ENCODE measurements around the gene FHOD3. TPM values are rescaled to one million over a fixed set of nuclear protein-coding genes. Genes with fewer than 3 reads are reported as not detected.
A peak's percentile ranks its signal among the peaks of the same experiment; 100 is the strongest.

FHOD3 gene
- total RNA-seq, 1 donor from 2014 or later = 5.6 TPM

DNA sequence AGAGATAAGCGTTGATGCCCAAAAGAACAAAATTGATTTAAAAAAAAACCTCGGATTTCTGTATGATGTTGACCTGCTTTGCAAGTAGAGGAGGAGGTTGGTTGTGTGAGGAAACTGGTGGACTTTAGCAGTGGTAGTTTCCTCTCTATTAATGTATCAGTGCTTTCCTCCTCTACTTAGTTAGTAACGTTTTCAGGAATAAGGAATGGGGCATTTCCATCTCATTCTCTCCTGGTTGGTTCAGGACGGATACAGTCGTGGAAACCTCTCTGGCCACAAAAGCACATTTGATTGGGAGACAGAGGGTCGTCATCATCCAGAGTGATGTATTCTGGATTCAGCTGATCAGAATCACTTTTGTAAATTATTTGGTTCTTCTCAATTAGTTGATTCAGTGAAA, 1.5 kb downstream of the FHOD3 start:
- Histone ChIP-seq H3K27me3 (no peaks in the 10 kb centered on the region), H3K4me3 (no peak overlapping the region)
- no peak for TF ChIP-seq POLR2AphosphoS5 (IDR thresholded peaks at IDR 0.05; ENCODE audit: insufficient read depth in 1 of 2, low read depth in 1 of 2)
- TF ChIP-seq CTCF (IDR thresholded peaks at IDR 0.05) = no peak
- no peak for TF ChIP-seq POLR2A (IDR thresholded peaks at IDR 0.05)

DNA sequence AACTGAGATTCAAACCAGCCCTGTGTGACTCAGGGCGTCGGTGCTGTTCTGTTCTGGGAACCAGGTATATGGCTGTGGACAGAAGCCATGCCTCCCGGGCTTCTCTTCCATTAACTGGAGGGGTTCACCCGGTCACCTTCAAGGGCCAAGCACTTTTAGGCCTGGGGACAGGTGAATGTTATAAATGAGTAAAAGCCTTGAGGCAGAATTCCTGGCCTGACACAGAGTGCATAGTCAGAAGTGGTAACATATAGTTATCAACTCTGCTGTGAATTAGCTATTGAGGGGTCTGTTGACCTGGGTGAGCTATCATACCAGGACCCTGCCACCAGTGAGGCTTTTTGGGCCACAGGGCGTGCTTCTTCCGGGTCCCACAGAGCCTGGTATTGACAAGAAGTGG, 2.7 kb downstream of the FHOD3 start:
- peaks cover 18% of the 10 kb centered on the region for H3K4me1 ChIP-seq
- H3K4me3 ChIP-seq = no peak overlapping the region
- H3K9me3 ChIP-seq = no peaks in the 10 kb centered on the region
- no peaks in the 10 kb centered on the region for H3K27me3 ChIP-seq
- intact Hi-C loops (cut with DNase I) = no loop called here
- peak in 1 of 2 donors; percentile 64 for DNase-seq (ENCODE audit: extremely low spot score in 2 of 2)
- no peak overlapping the region for H3K27ac ChIP-seq
- no peaks in the 10 kb centered on the region for H3K36me3 ChIP-seq
- no peak for TF ChIP-seq POLR2AphosphoS5 (IDR thresholded peaks at IDR 0.05; ENCODE audit: insufficient read depth in 1 of 2, low read depth in 1 of 2)
- TF ChIP-seq POLR2A (IDR thresholded peaks at IDR 0.05) = no peak
- TF ChIP-seq CTCF (IDR thresholded peaks at IDR 0.05) = no peak

More for the DNA sequence above, 1.5 kb downstream of the FHOD3 start:
- no peaks in the 10 kb centered on the region for H3K36me3 ChIP-seq
- intact Hi-C loops (cut with DNase I) = loop anchor here (10.0 kb wide), 2 partner anchors 276 to 456 kb away; no protein-coding TSS in a partner anchor
- peaks cover 18% of the 10 kb centered on the region for H3K4me1 ChIP-seq
- H3K27ac ChIP-seq = no peak overlapping the region
- no peaks in the 10 kb centered on the region for H3K9me3 ChIP-seq
- DNase-seq (ENCODE audit: extremely low spot score in 2 of 2) = peak in 1 of 2 donors; percentile 16

DNA sequence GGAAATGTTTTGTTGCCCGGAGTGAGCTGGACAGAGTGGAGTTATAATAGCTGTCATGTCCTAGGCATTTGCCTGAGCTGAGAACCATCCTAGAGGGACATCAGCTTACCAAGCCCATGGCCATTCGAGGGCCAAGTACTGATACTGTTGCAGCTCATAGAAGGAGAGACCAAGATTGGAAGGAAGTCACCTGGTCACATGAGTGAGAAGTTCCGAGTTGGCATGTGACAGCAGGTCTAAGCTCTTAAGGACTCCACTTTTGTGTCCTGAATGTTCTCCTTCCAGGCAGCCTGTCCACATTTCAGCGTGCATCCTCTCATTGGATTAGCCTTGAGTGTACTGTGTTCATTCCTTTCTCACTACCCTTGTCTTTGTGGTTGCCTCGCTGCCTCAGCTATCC, 4.4 kb downstream of the FHOD3 start:
- Histone ChIP-seq H3K36me3 (no peaks in the 10 kb centered on the region), H3K27ac (no peak overlapping the region), H3K9me3 (no peaks in the 10 kb centered on the region), H3K4me1 (peaks cover 14% of the 10 kb centered on the region), H3K27me3 (no peaks in the 10 kb centered on the region), H3K4me3 (no peak overlapping the region)
- intact Hi-C loops (cut with DNase I) = no loop called here
- no peak for TF ChIP-seq CTCF (IDR thresholded peaks at IDR 0.05)
- DNase-seq (ENCODE audit: extremely low spot score in 2 of 2) = peak in 1 of 2 donors; percentile 32

- no peaks in the 10 kb centered on the region for H3K27me3 ChIP-seq
- TF ChIP-seq POLR2AphosphoS5 (IDR thresholded peaks at IDR 0.05; ENCODE audit: insufficient read depth in 1 of 2, low read depth in 1 of 2) = no peak
- H3K4me1 ChIP-seq = peaks cover 11% of the 10 kb centered on the region
- intact Hi-C loops (cut with DNase I) = no loop called here
- no peak overlapping the region for H3K4me3 ChIP-seq
- H3K9me3 ChIP-seq = no peaks in the 10 kb centered on the region
- H3K27ac ChIP-seq = no peak overlapping the region
- no peaks in the 10 kb centered on the region for H3K36me3 ChIP-seq
- peak in 1 of 2 donors; percentile 25 for DNase-seq (ENCODE audit: extremely low spot score in 2 of 2)
Observed at GRCh38 chr18:36302676-36303075, 5.2 kb downstream of the FHOD3 start.

DNA sequence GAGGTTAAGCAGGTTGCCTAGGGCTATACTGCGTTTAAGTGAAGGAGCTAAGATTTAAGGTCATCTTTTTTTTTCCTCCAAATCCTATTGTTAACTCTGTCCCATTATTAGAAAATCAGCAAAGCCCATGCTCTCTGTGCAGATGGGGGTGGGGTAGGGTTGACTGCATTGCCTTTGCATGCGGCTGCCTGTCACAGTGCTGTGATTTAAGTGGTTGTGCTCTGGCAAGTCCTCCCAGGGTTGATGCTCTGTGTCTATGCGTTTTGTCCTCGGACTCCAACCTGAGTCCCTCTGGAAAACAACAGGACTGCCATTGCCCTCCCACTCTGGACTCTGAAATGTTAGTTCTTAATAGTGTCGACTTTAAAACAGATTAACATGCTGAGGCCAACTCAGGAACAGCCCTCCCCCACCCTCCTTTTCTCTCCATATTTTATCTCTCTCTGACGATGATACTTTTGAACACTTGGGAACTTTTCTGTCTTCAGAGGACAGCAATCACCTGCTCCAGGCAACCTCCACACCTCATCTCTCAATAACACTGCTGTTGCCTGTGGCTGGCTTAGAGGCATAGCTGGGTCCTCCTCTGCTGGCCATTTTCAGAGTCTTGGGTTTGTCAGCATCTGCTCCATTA, 5.8 kb downstream of the FHOD3 start:
- Histone ChIP-seq H3K4me1 (peaks cover 4% of the 10 kb centered on the region), H3K27me3 (no peaks in the 10 kb centered on the region), H3K36me3 (no peaks in the 10 kb centered on the region), H3K9me3 (no peaks in the 10 kb centered on the region), H3K27ac (no peak overlapping the region), H3K4me3 (no peak overlapping the region)
- no peak for TF ChIP-seq CTCF (IDR thresholded peaks at IDR 0.05)
- no peak for TF ChIP-seq POLR2A (IDR thresholded peaks at IDR 0.05)
- TF ChIP-seq POLR2AphosphoS5 (IDR thresholded peaks at IDR 0.05; ENCODE audit: insufficient read depth in 1 of 2, low read depth in 1 of 2) = no peak
- peak; percentile 14 to 58 for DNase-seq (ENCODE audit: extremely low spot score in 2 of 2)
- intact Hi-C loops (cut with DNase I) = no loop called here
